HEK293T (cell line): ENCODE data around the gene MITF.
A peak's percentile ranks its signal among the peaks of the same experiment; 100 is the strongest.

ENCODE experiments used
- CTCF ChIA-PET: fragments of 350-600 bp; formaldehyde crosslinking; extraction: SDS; loops from one replicate; lab custom pipeline; 2021; ENCODE audit warnings: antibody characterized with exemption, inconsistent platforms; lab: Yijun Ruan, JAX
- POLR2A ChIA-PET: fragments of 350-600 bp; formaldehyde crosslinking; extraction: SDS; loops from one replicate; lab custom pipeline; 2020; ENCODE audit warnings: antibody characterized with exemption, inconsistent platforms; lab: Yijun Ruan, JAX
- DNase-seq: peaks from one replicate; pipeline ENCODE4 v3.0.0; 2012; ENCODE audit warnings: mixed read lengths; ENCODE audit errors: extremely low spot score
- ARNT ChIP-seq: fragments of 450-650 bp; IDR thresholded peaks from 2 replicates; pipeline ENCODE4 v1.6.1; 2017; ENCODE audit warnings: mild to moderate bottlenecking
- BHLHE40 ChIP-seq: fragments of 450-650 bp; IDR thresholded peaks from 2 replicates; pipeline ENCODE4 v1.6.1; 2016; ENCODE audit warnings: mild to moderate bottlenecking, moderate library complexity, borderline replicate concordance
- CTBP1 ChIP-seq: fragments of 450-650 bp; IDR thresholded peaks from 2 replicates; pipeline ENCODE4 v1.6.1; 2016; ENCODE audit warnings: borderline replicate concordance
- ELF4 ChIP-seq: fragments of 450-650 bp; IDR thresholded peaks from 2 replicates; pipeline ENCODE4 v1.6.1; 2017; ENCODE audit warnings: antibody characterized with exemption
- FOXA1 ChIP-seq: fragments of 450-650 bp; IDR thresholded peaks from 2 replicates; pipeline ENCODE4 v1.6.1; 2016; ENCODE audit warnings: mild to moderate bottlenecking
- FOXK2 ChIP-seq: fragments of 450-650 bp; IDR thresholded peaks from 2 replicates; pipeline ENCODE4 v1.6.1; 2016; ENCODE audit warnings: mild to moderate bottlenecking
- FOXM1 ChIP-seq: fragments of 450-650 bp; IDR thresholded peaks from 2 replicates; pipeline ENCODE4 v1.6.1; 2017; ENCODE audit warnings: mild to moderate bottlenecking, borderline replicate concordance
- HDGF ChIP-seq: fragments of 450-650 bp; IDR thresholded peaks from 2 replicates; pipeline ENCODE4 v1.6.1; 2017; ENCODE audit warnings: antibody characterized with exemption, borderline replicate concordance
- L3MBTL2 ChIP-seq: fragments of 450-650 bp; conservative IDR thresholded peaks from 2 replicates; pipeline ENCODE4 v1.6.1; 2016; ENCODE audit warnings: mild to moderate bottlenecking
- LEF1 ChIP-seq: fragments of 450-650 bp; IDR thresholded peaks from 2 replicates; pipeline ENCODE4 v1.6.1; 2017; ENCODE audit warnings: mild to moderate bottlenecking, borderline replicate concordance
- NFRKB ChIP-seq: fragments of 450-650 bp; IDR thresholded peaks from 2 replicates; pipeline ENCODE4 v1.6.1; 2016; ENCODE audit warnings: mild to moderate bottlenecking, moderate library complexity
- PKNOX1 ChIP-seq: fragments of 450-650 bp; IDR thresholded peaks from 2 replicates; pipeline ENCODE4 v1.6.1; 2016
- SP1 ChIP-seq: fragments of 450-650 bp; IDR thresholded peaks from 2 replicates; pipeline ENCODE4 v1.6.1; 2017
- SUZ12 ChIP-seq: fragments of 450-650 bp; IDR thresholded peaks from 2 replicates; pipeline ENCODE4 v1.6.1; 2016; ENCODE audit warnings: mild to moderate bottlenecking
- TARDBP ChIP-seq: fragments of 450-650 bp; IDR thresholded peaks from 2 replicates; pipeline ENCODE4 v1.6.1; 2016
- ZNF384 ChIP-seq: fragments of 450-650 bp; IDR thresholded peaks from 2 replicates; pipeline ENCODE4 v1.6.1; 2016

MITF gene

GRCh38 chr3:69864766-69865165 is 125.5 kb downstream of the MITF start:
- DNase-seq: no peak
- ChIA-PET POLR2A (no interaction called here), CTCF (no interaction called here)
- TF ChIP-seq NFRKB (no peak), CTBP1 (no peak), ARNT (no peak), ELF4 (no peak), FOXM1 (no peak), SUZ12 (no peak), TARDBP (no peak), ZNF384 (no peak), FOXK2 (no peak), FOXA1 (no peak), PKNOX1 (no peak), LEF1 (no peak), HDGF (no peak)

GRCh38 chr3:69865925-69866679 is 126.8 kb downstream of the MITF start:
- TF ChIP-seq FOXM1: no peak
- no peak for TF ChIP-seq L3MBTL2
- no peak for TF ChIP-seq FOXA1
- no peak for TF ChIP-seq TARDBP
- no peak for TF ChIP-seq PKNOX1
- no peak for TF ChIP-seq NFRKB
- no peak for TF ChIP-seq HDGF
- DNase-seq: peak; percentile 13
- POLR2A ChIA-PET: no interaction called here
- CTCF ChIA-PET: interaction anchor here (1.5 kb wide), 1 partner anchor 10 kb away, joined by 4 read pairs; no protein-coding TSS in a partner anchor

- ChIA-PET POLR2A (no interaction called here), CTCF (interaction anchor here (0.6 kb wide), 1 partner anchor 12 kb away, joined by 3 read pairs; no protein-coding TSS in a partner anchor)
- no peak for DNase-seq
- no peak for TF ChIP-seq FOXK2
- no peak for TF ChIP-seq NFRKB
- no peak for TF ChIP-seq FOXM1
- no peak for TF ChIP-seq SP1
- TF ChIP-seq CTBP1: no peak
- TF ChIP-seq ELF4: no peak
- TF ChIP-seq SUZ12: no peak
- TF ChIP-seq PKNOX1: no peak
- no peak for TF ChIP-seq HDGF
- no peak for TF ChIP-seq L3MBTL2
- TF ChIP-seq BHLHE40: no peak
- no peak for TF ChIP-seq FOXA1
- no peak for TF ChIP-seq ZNF384
- TF ChIP-seq TARDBP: no peak
- TF ChIP-seq LEF1: no peak
- TF ChIP-seq ARNT: no peak
Measured at GRCh38 chr3:69866988-69867720, 127.9 kb downstream of the MITF start.

- CTCF ChIA-PET: no interaction called here
- TF ChIP-seq FOXM1: no peak
- TF ChIP-seq BHLHE40: no peak
- no peak for TF ChIP-seq FOXA1
- no peak for TF ChIP-seq SP1
- TF ChIP-seq LEF1: no peak
- no peak for TF ChIP-seq L3MBTL2
- TF ChIP-seq ELF4: no peak
- no peak for TF ChIP-seq ZNF384
- no peak for DNase-seq
- POLR2A ChIA-PET: no interaction called here
Measured at GRCh38 chr3:69867941-69868505, 128.8 kb downstream of the MITF start.

GRCh38 chr3:69868841-69869420 is 129.7 kb downstream of the MITF start:
- CTCF ChIA-PET: no interaction called here
- no peak for DNase-seq
- no peak for TF ChIP-seq FOXM1
- TF ChIP-seq ELF4: no peak
- TF ChIP-seq LEF1: no peak
- no peak for TF ChIP-seq ZNF384
- TF ChIP-seq PKNOX1: no peak
- no peak for TF ChIP-seq HDGF
- TF ChIP-seq ARNT: no peak
- no peak for TF ChIP-seq NFRKB
- no peak for TF ChIP-seq L3MBTL2
- no peak for TF ChIP-seq BHLHE40
- TF ChIP-seq FOXA1: no peak
- TF ChIP-seq CTBP1: no peak
- POLR2A ChIA-PET: no interaction called here
